ENCODE data around the gene PIK3AP1.

- TF ChIP-seq CTCF (CRISPR knock-in tag; IDR thresholded peaks at IDR 0.05) (no peak), FOXK2 (IDR thresholded peaks at IDR 0.05) (no peak), ZNF414 (CRISPR knock-in tag; IDR thresholded peaks at IDR 0.05) (no peak), ZNF12 (CRISPR knock-in tag; IDR thresholded peaks at IDR 0.05) (no peak), NFE2L1 (CRISPR knock-in tag; IDR thresholded peaks at IDR 0.05; ENCODE audit: borderline replicate concordance) (no peak), EP300 (IDR thresholded peaks at IDR 0.05; ENCODE audit: low read depth in 2 of 2, low read length in 2 of 2) (no peak), EP300 (CRISPR knock-in tag; IDR thresholded peaks at IDR 0.05; ENCODE audit: borderline replicate concordance) (no peak), CHD4 (IDR thresholded peaks at IDR 0.05; ENCODE audit: borderline replicate concordance, low read length) (no peak), THRA (CRISPR knock-in tag; IDR thresholded peaks at IDR 0.05; ENCODE audit: borderline replicate concordance) (no peak)
These were observed 110.8 kb downstream of the PIK3AP1 start for GRCh38 chr10:96609510-96609909.
